Osteocyte (in vitro differentiated cells): Measurements from ENCODE around the gene OSR1. TPM values are rescaled to one million over a fixed set of nuclear protein-coding genes. Genes with fewer than 3 reads are reported as not detected.
A peak's percentile ranks its signal among the peaks of the same experiment; 100 is the strongest.

Experiments used
- DNase-seq: peaks from one replicate; pipeline ENCODE4 v3.0.0; 2021; ENCODE audit warnings: mixed read lengths; ENCODE audit not compliant: unreplicated experiment; ENCODE audit errors: extremely low spot score
- H3K27ac Mint-ChIP-seq: one replicate; pipeline ENCODE4 v1.8.0; 2021; ENCODE audit warnings: mild to moderate bottlenecking, mixed read lengths; ENCODE audit not compliant: unreplicated experiment
- H3K27me3 Mint-ChIP-seq: one replicate; pipeline ENCODE4 v1.8.0; 2021; ENCODE audit warnings: mixed read lengths; ENCODE audit not compliant: unreplicated experiment
- H3K36me3 Mint-ChIP-seq: one replicate; pipeline ENCODE4 v1.8.0; 2021; ENCODE audit warnings: mixed read lengths; ENCODE audit not compliant: unreplicated experiment
- H3K4me1 Mint-ChIP-seq: one replicate; pipeline ENCODE4 v1.8.0; 2021; ENCODE audit warnings: mixed read lengths; ENCODE audit not compliant: unreplicated experiment
- H3K4me3 Mint-ChIP-seq: one replicate; pipeline ENCODE4 v1.8.0; 2021; ENCODE audit warnings: mild to moderate bottlenecking, moderate library complexity, mixed read lengths; ENCODE audit not compliant: unreplicated experiment
- H3K9me3 Mint-ChIP-seq: one replicate; pipeline ENCODE4 v1.8.0; 2021; ENCODE audit warnings: mixed read lengths; ENCODE audit not compliant: unreplicated experiment
- total RNA-seq: library from RNA; stranded (reverse); gene quantifications from 2 replicates; pipeline ENCODE4 v1.2.1, GENCODE V29; 2021
- TF ChIP-seq, protein P1 (sequence below): fragments of 200-600 bp; sonication (generic); IDR thresholded peaks from 2 replicates; pipeline ENCODE4 v1.5.0; 2021; ENCODE audit warnings: antibody characterized with exemption, mild to moderate bottlenecking, moderate library complexity

OSR1 gene
- total RNA-seq, 1 donor from 2014 or later: 5.8 TPM

DNA sequence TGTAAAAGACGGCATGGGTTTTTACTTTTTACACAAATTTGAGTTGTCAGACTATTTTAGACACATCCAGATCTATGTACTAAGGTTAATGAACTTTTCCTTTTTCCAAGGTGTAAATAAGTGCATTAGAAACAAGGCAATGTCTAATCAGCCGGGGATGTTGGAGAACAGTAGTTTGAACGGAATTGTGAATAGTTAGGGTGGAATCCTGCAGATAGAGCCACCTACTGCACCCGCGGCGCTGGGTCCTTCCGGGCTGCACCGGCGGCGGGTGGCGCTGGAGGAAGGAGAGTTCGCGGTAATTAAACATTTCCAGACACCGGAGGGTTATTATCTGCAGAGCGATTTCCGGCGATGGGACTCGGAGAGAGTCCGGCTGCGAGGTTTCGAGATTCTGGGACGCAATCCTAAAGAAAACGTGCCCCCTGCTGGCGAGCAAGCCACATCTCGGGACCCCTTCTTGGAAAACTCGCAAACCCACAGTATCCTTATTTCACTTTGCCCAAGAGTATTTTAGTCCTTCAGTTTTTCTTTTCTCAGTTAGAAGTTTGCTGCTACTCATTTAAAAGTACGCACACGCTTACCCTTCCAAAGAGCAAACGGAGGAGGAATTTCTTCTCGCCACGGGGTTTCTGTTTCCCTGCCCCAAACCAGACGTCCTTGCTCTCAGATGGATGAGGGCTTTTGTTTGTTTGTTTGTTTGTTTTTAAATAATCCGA is 4.5 kb upstream of the OSR1 start:
- H3K36me3 Mint-ChIP-seq: no peaks in the 10 kb centered on the region
- H3K27me3 Mint-ChIP-seq: peaks cover 12% of the 10 kb centered on the region
- no peaks in the 10 kb centered on the region for H3K9me3 Mint-ChIP-seq
- peak overlapping the region; percentile 92 for H3K4me3 Mint-ChIP-seq
- TF ChIP-seq, protein P1, sequence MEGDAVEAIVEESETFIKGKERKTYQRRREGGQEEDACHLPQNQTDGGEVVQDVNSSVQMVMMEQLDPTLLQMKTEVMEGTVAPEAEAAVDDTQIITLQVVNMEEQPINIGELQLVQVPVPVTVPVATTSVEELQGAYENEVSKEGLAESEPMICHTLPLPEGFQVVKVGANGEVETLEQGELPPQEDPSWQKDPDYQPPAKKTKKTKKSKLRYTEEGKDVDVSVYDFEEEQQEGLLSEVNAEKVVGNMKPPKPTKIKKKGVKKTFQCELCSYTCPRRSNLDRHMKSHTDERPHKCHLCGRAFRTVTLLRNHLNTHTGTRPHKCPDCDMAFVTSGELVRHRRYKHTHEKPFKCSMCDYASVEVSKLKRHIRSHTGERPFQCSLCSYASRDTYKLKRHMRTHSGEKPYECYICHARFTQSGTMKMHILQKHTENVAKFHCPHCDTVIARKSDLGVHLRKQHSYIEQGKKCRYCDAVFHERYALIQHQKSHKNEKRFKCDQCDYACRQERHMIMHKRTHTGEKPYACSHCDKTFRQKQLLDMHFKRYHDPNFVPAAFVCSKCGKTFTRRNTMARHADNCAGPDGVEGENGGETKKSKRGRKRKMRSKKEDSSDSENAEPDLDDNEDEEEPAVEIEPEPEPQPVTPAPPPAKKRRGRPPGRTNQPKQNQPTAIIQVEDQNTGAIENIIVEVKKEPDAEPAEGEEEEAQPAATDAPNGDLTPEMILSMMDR: peak; percentile 96
- peak overlapping the region; percentile 70 for H3K27ac Mint-ChIP-seq
- peak; percentile 91 for DNase-seq
- H3K4me1 Mint-ChIP-seq: peaks cover 19% of the 10 kb centered on the region

DNA sequence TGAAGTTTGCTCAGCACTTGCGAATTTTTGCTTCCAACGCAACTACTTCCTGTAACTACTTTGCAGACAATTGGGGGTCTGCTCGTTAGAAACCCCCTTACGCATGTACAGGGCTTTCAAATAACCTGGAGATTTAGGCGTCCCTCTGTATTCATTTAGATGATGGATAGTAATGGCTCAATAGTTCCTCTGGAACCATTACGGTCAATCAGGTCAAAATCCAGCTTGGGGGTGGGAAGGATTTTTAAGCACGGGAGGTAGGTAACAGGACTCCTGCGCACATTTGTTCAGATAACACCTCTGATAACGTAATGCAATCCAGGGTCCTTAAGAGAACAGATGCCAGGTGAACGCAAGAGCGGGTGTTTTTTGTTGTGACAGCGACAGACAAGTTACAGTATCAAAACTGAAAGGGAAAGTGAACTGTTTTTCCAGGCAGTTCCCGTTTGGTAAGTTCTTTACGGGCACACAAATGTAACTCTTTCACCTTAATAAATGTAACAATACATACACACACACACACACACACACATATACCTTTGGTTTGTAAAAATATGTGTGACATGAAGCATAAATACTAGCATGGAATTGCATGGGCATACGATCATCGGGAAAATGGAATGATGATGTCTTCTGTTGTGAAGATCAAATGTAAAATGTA is 3.8 kb upstream of the OSR1 start:
- no peaks in the 10 kb centered on the region for H3K36me3 Mint-ChIP-seq
- DNase-seq: peak; percentile 13
- H3K4me1 Mint-ChIP-seq: peaks cover 26% of the 10 kb centered on the region
- no peaks in the 10 kb centered on the region for H3K9me3 Mint-ChIP-seq
- H3K4me3 Mint-ChIP-seq: peak overlapping the region; percentile 92
- H3K27ac Mint-ChIP-seq: peak overlapping the region; percentile 70
- H3K27me3 Mint-ChIP-seq: peaks cover 16% of the 10 kb centered on the region
- TF ChIP-seq, protein P1: no peak

DNA sequence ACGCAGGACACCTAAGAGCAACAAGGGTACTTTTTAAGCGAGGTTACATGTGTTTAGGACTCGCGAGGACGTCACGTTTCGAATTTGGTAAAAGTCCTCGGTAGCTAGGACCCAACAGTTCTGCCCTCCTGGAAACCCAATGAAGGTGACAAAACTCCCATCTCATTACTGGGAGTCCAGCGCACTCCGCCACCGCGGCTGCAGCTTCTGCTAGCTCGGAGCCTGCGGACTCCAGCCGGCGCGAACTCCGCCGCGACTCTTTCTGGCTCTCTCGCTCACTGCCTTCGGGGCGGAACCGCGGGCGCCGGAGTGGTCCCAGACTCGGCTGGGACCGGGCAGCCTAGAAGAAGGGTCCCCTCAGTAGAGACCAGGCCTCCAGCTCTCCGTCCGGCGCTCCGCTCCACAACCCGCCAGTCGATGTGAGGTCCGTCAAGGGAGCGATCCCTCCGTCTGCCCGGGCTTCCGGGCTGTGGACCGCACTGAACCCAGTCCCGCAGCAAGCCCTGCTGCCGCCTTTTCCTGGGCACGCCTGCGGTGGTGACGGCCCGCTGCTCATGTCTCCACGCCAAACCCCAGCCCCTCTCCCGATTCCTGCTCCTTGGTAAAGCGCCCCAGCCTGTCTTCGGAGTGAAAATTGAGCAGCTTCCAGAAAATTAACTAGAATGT is 3.0 kb upstream of the OSR1 start:
- H3K27ac Mint-ChIP-seq: peak overlapping the region; percentile 70

DNA sequence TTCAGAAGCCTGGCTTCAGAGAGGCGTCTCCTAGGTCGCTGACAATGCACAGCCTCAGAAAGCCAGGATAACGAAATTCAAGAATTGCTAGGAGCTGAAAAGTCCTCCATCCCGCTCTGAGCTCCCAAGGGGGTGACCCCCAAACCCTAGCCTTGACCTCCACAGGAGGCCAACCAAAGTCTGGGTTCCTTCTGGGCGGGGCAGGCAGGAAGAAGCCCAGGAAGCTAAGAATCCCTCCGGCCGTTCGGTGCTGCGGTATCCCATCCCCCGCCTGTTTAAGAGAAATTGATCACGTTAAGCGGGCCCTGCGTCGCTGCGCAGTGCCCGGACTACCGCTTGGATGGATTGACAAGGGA is 2.5 kb upstream of the OSR1 start:
- TF ChIP-seq, protein P1: no peak
- DNase-seq: peak; percentile 68
- H3K9me3 Mint-ChIP-seq: no peaks in the 10 kb centered on the region
- H3K4me1 Mint-ChIP-seq: peaks cover 38% of the 10 kb centered on the region
- peaks cover 3% of the 10 kb centered on the region for H3K36me3 Mint-ChIP-seq
- H3K27me3 Mint-ChIP-seq: peaks cover 27% of the 10 kb centered on the region
- no peak overlapping the region for H3K4me3 Mint-ChIP-seq
- no peak overlapping the region for H3K27ac Mint-ChIP-seq

More for the DNA sequence above, 3.0 kb upstream of the OSR1 start:
- Mint-ChIP-seq H3K27me3 (peaks cover 22% of the 10 kb centered on the region), H3K36me3 (no peaks in the 10 kb centered on the region), H3K9me3 (no peaks in the 10 kb centered on the region), H3K4me1 (peaks cover 33% of the 10 kb centered on the region), H3K4me3 (peak overlapping the region; percentile 92)
- DNase-seq: peak; percentile 83
- TF ChIP-seq, protein P1: no peak
